H1 (cell line): ENCODE results near the gene WDR93. TPM values are rescaled to one million over a fixed set of nuclear protein-coding genes. Genes with fewer than 3 reads are reported as not detected.

Experiments used
- CTCF ChIA-PET: fragments of 300-600 bp; sonication (Branson Sonifier 250); formaldehyde crosslinking; loops from one replicate; lab custom pipeline; 2021; ENCODE audit not compliant: partially characterized antibody; lab: Charles Lee
- POLR2A ChIA-PET: fragments of 300-600 bp; sonication (Branson Sonifier 250); formaldehyde crosslinking; loops from one replicate; lab custom pipeline; 2021; ENCODE audit warnings: inconsistent platforms; ENCODE audit not compliant: partially characterized antibody; lab: Charles Lee
- DNase-seq, 2 experiments: peaks; one replicate each; pipeline versions ENCODE4 v3.0.0 to v3.0.0-alpha.2; 2010 to 2022; ENCODE audit warnings: low spot score in 2 of 2, low read depth in 1 of 2, mixed read lengths in 1 of 2
- FAIRE-seq: peaks from 2 replicates; lab custom pipeline; 2011; peaks lifted over from hg19 to GRCh38; lab: Jason Lieb, UNC
- H2AFZ ChIP-seq: 2 replicates; pipeline ENCODE4 v1.8.1; 2012; ENCODE audit warnings: low read length, inconsistent platforms
- H2AK5ac ChIP-seq: 2 replicates; pipeline ENCODE4 v1.6.1; 2013; ENCODE audit warnings: low read depth, low read length
- H2BK120ac ChIP-seq: replicated peaks from 2 replicates; pipeline ENCODE3; 2013; ENCODE audit warnings: low read depth, low read length, inconsistent platforms
- H2BK12ac ChIP-seq: 2 replicates; pipeline ENCODE4 v1.6.1; 2013; ENCODE audit warnings: low read depth, low read length
- H2BK15ac ChIP-seq: 2 replicates; pipeline ENCODE4 v1.6.1; 2013; ENCODE audit warnings: low read length
- H2BK20ac ChIP-seq: 2 replicates; pipeline ENCODE4 v1.6.1; 2013; ENCODE audit warnings: low read length
- H2BK5ac ChIP-seq: 2 replicates; pipeline ENCODE4 v1.6.1; 2013; ENCODE audit warnings: low read depth, low read length
- H3K14ac ChIP-seq: 2 replicates; pipeline ENCODE4 v1.6.1; 2013; ENCODE audit warnings: inconsistent platforms; ENCODE audit not compliant: insufficient read length
- H3K18ac ChIP-seq: 2 replicates; pipeline ENCODE4 v1.6.1; 2013; ENCODE audit warnings: low read length; ENCODE audit errors: extremely low read depth
- H3K23ac ChIP-seq: 2 replicates; pipeline ENCODE4 v1.6.1; 2013; ENCODE audit warnings: inconsistent platforms; ENCODE audit not compliant: insufficient read length
- H3K23me2 ChIP-seq: 2 replicates; pipeline ENCODE4 v1.6.1; 2013; ENCODE audit warnings: low read depth, low read length
- H3K27ac ChIP-seq: 2 replicates; pipeline ENCODE4 v1.6.1; 2011; ENCODE audit warnings: low read depth, low read length, inconsistent platforms
- H3K27me3 ChIP-seq, 4 experiments: replicated peaks in 1 of 4; 1 replicate in 1 of 4; 2 replicates in 3 of 4; pipeline versions ENCODE4 v1.6.1 to v1.8.1; 2011 to 2013; ENCODE audit warnings: low read length in 3 of 4, mild to moderate bottlenecking in 3 of 4, inconsistent platforms in 2 of 4, mixed read lengths in 2 of 4, moderate library complexity in 1 of 4; ENCODE audit not compliant: control insufficient read depth in 3 of 4, insufficient read depth in 3 of 4; ENCODE audit errors: extremely low read depth in 1 of 4
- H3K36me3 ChIP-seq, 4 experiments: 2 replicates each; pipeline versions ENCODE4 v1.6.1 to v1.8.1; 2011 to 2013; ENCODE audit warnings: mild to moderate bottlenecking in 4 of 4, low read length in 3 of 4, moderate library complexity in 2 of 4, control low read depth in 1 of 4, inconsistent platforms in 1 of 4; ENCODE audit not compliant: insufficient read depth in 4 of 4, control insufficient read depth in 2 of 4
- H3K4ac ChIP-seq: replicated peaks from 2 replicates; pipeline ENCODE3; 2013; ENCODE audit warnings: low read length, low read depth, mixed read lengths, inconsistent platforms; ENCODE audit not compliant: insufficient read length
- H3K4me1 ChIP-seq, 4 experiments: replicated peaks in 1 of 4; 1 replicate in 1 of 4; 2 replicates in 3 of 4; pipeline versions ENCODE4 v1.6.1 to v1.8.1; 2011 to 2013; ENCODE audit warnings: low read length in 3 of 4, inconsistent platforms in 2 of 4, mixed read lengths in 1 of 4; ENCODE audit not compliant: insufficient read depth in 4 of 4, control insufficient read depth in 3 of 4
- H3K4me2 ChIP-seq, 2 experiments: 2 replicates each; pipeline versions ENCODE4 v1.6.1 to v1.8.1; 2011 to 2013; ENCODE audit warnings: low read depth in 2 of 2, low read length in 2 of 2, control low read depth in 1 of 2, inconsistent platforms in 1 of 2, mild to moderate bottlenecking in 1 of 2; ENCODE audit not compliant: insufficient read depth in 1 of 2
- H3K4me3 ChIP-seq, 4 experiments: fragments of 200-600, 300-600 bp in 1 of 4; sonication (generic), shearing (Covaris generic), sonication (Bioruptor Twin) in 1 of 4; 2 replicates each; pipeline versions ENCODE4 v1.5.1 to v1.8.1; 2011 to 2016; ENCODE audit warnings: low read length in 4 of 4, low read depth in 3 of 4, control low read depth in 2 of 4, inconsistent platforms in 2 of 4, mild to moderate bottlenecking in 2 of 4, mixed read lengths in 1 of 4, moderate library complexity in 1 of 4; ENCODE audit not compliant: insufficient read depth in 2 of 4; ENCODE audit errors: extremely low read depth in 1 of 4
- H3K56ac ChIP-seq: replicated peaks from 2 replicates; pipeline ENCODE3; 2013; ENCODE audit warnings: low read depth, mild to moderate bottlenecking, mixed read lengths, low read length, inconsistent platforms; ENCODE audit not compliant: insufficient read length
- H3K79me1 ChIP-seq: 2 replicates; pipeline ENCODE4 v1.6.1; 2013; ENCODE audit warnings: low read depth, low read length, control low read depth
- H3K79me2 ChIP-seq, 2 experiments: 2 replicates each; pipeline versions ENCODE4 v1.6.1 to v1.8.1; 2012 to 2013; ENCODE audit warnings: low read length in 2 of 2, mild to moderate bottlenecking in 2 of 2, inconsistent platforms in 1 of 2; ENCODE audit not compliant: insufficient read depth in 2 of 2, control insufficient read depth in 1 of 2
- H3K9ac ChIP-seq, 4 experiments: replicated peaks in 1 of 4; 1 replicate in 1 of 4; 2 replicates in 3 of 4; pipeline versions ENCODE4 v1.6.1 to v1.8.1; 2011 to 2013; ENCODE audit warnings: low read depth in 3 of 4, low read length in 3 of 4, control low read depth in 2 of 4, mild to moderate bottlenecking in 2 of 4, moderate library complexity in 2 of 4, inconsistent platforms in 1 of 4; ENCODE audit errors: extremely low read depth in 1 of 4
- H3K9me3 ChIP-seq, 2 experiments: 2 replicates each; pipeline versions ENCODE4 v1.6.1 to v1.8.1; 2012 to 2013; ENCODE audit warnings: mild to moderate bottlenecking in 2 of 2, moderate library complexity in 2 of 2, control low read depth in 1 of 2, inconsistent platforms in 1 of 2, low read depth in 1 of 2, low read length in 1 of 2, mixed read lengths in 1 of 2; ENCODE audit not compliant: insufficient read depth in 2 of 2
- H4K20me1 ChIP-seq, 2 experiments: replicated peaks in 1 of 2; 2 replicates each; pipeline versions ENCODE3 to v1.8.1; 2011 to 2013; ENCODE audit warnings: inconsistent platforms in 2 of 2, low read length in 2 of 2, mild to moderate bottlenecking in 1 of 2; ENCODE audit not compliant: insufficient read depth in 2 of 2, control insufficient read depth in 1 of 2
- H4K5ac ChIP-seq: 2 replicates; pipeline ENCODE4 v1.6.1; 2013; ENCODE audit warnings: low read length, low read depth, mixed read lengths, inconsistent platforms; ENCODE audit not compliant: insufficient read length
- H4K8ac ChIP-seq: 2 replicates; pipeline ENCODE4 v1.8.0; 2013; ENCODE audit warnings: mild to moderate bottlenecking, moderate library complexity, low read length, inconsistent platforms; ENCODE audit not compliant: insufficient read depth; ENCODE audit errors: extremely low read depth
- H4K91ac ChIP-seq: replicated peaks from 2 replicates; pipeline ENCODE3; 2013; ENCODE audit warnings: low read length, mixed read lengths, inconsistent platforms; ENCODE audit not compliant: insufficient read length
- BCL11A ChIP-seq, 2 experiments: IDR thresholded peaks; one replicate each; pipeline ENCODE4 v1.6.1; 2011; ENCODE audit warnings: low read depth in 2 of 2, low read length in 2 of 2, mild to moderate bottlenecking in 2 of 2
- CBX5 ChIP-seq: fragments of 300-800, 300-1000 bp; sonication (generic); IDR thresholded peaks from 2 replicates; pipeline ENCODE4 v1.7.1; 2016; ENCODE audit warnings: antibody characterized with exemption, low read length, low read depth
- CREB1 ChIP-seq: IDR thresholded peaks from 2 replicates; pipeline ENCODE4 v1.6.1; 2012; ENCODE audit warnings: inconsistent platforms
- EP300 ChIP-seq, 2 experiments: IDR thresholded peaks; 1 replicate in 1 of 2; 2 replicates in 1 of 2; pipeline ENCODE4 v1.6.1; 2011 to 2012; ENCODE audit warnings: low read depth in 2 of 2, low read length in 2 of 2, mild to moderate bottlenecking in 2 of 2, borderline replicate concordance in 1 of 2, inconsistent platforms in 1 of 2, moderate library complexity in 1 of 2
- JUN ChIP-seq: IDR thresholded peaks from 2 replicates; pipeline ENCODE4 v1.6.1; 2011; ENCODE audit warnings: low read depth, mild to moderate bottlenecking, improper control_type of control experiment, low read length
- KDM5A ChIP-seq: fragments of 200-600 bp; IDR thresholded peaks from 2 replicates; pipeline ENCODE4 v1.7.1; 2012; ENCODE audit warnings: mild to moderate bottlenecking, low read length, inconsistent platforms, mixed read lengths
- SIX5 ChIP-seq: IDR thresholded peaks from 2 replicates; pipeline ENCODE4 v1.6.1; 2011; ENCODE audit warnings: mild to moderate bottlenecking, low read depth, low read length
- SP1 ChIP-seq: IDR thresholded peaks from 2 replicates; pipeline ENCODE4 v1.6.1; 2011; ENCODE audit warnings: low read depth, low read length
- SP4 ChIP-seq: IDR thresholded peaks from 2 replicates; pipeline ENCODE4 v1.6.1; 2012; ENCODE audit warnings: low read length, inconsistent platforms
- SUZ12 ChIP-seq: fragments of 200-600 bp; sonication (generic); IDR thresholded peaks from 2 replicates; pipeline ENCODE4 v1.6.1; 2012; ENCODE audit warnings: mild to moderate bottlenecking, inconsistent platforms, low read length, moderate library complexity, mixed read lengths
- TCF12 ChIP-seq: IDR thresholded peaks from 2 replicates; pipeline ENCODE4 v1.6.1; 2011; ENCODE audit warnings: low read depth, mild to moderate bottlenecking, low read length
- WGBS, 2 experiments: shearing (Covaris generic) in 1 of 2; methylation state at CpG; one replicate each; pipeline versions ENCODE4 v1.1.6 to v1.1.7; 2013 to 2015; ENCODE audit warnings: low lambda C conversion rate in 2 of 2, mixed read lengths in 2 of 2, inconsistent platforms in 1 of 2, low coverage in 1 of 2, missing lambda C conversion rate in 1 of 2; ENCODE audit not compliant: insufficient replicate concordance in 2 of 2, insufficient coverage in 1 of 2, insufficient read length in 1 of 2; ENCODE audit errors: extremely low coverage in 1 of 2, missing lambda C conversion rate in 1 of 2; 5-methylcytosine and 5-hydroxymethylcytosine counted together
- polyA plus RNA-seq, 7 experiments: library from polyadenylated mRNA; depleted of rRNA in 3 of 7; stranded (reverse) in 5 of 7; unstranded in 2 of 7; fragments of >200 nt in 5 of 7; fragments of 200-250 nt in 2 of 7; gene quantifications; 1 replicate in 5 of 7; 2 replicates in 1 of 7; 4 replicates in 1 of 7; pipeline versions ENCODE4 v1.2.1 to v1.2.3, GENCODE V29; 2011 to 2013; ENCODE audit warnings: missing spikeins in 2 of 7, mixed read lengths in 2 of 7
- total RNA-seq: library from RNA; stranded (reverse); fragmentation: NEBNext Ultra II Directional; extraction: Animal tissue kit (Norgen Biotek cat#: 25700); gene quantifications from 2 replicates; pipeline ENCODE4 v1.2.1, GENCODE V29; 2021
- TF ChIP-seq, protein P1 (sequence below): IDR thresholded peaks from 2 replicates; pipeline ENCODE4 v1.6.1; 2012; ENCODE audit warnings: low read length, inconsistent platforms

WDR93 gene
- total and polyA plus RNA-seq, 2 of the 8 experiments (the other 6 are each of a cell fraction or from before 2014, with no cell fraction given) = 0.03 TPM; not detected in 1

DNA sequence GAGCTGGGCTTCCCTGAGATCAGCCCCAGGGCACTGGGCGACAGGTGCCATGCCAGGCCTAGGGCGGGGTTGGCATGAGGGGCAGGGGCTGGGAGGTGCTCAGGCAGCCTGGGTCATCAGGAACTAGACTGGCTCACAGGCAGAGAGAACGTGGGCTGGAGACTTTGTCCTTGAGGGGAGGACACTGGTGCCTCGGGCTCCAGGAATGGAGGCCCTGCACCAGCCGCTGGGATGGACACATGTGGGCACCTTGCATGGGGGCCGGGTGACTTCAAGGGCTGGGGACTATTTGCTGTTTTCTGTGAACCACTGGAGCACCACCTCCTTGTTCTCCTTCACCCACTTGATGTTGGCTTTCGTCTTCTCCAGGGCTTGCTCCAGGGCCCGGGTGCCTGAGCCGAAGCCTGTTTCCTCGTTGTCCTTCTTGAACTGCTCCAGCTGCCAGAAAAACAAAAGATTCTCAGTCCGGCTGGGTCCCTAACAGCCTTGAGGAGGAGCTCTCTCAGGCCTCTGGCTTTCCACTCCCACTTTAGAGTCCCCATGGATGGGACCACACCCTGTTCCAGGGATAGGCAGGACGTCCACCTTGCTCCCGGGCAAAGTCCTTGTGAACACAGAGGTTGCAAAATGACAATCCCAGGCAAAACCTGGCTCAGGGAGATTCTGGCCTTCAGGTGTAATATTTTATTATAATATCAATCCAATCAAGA lies 94.6 kb downstream of the WDR93 start:
- WGBS, 2 experiments = 87% methylated on average over 13 of the region's 13 CpGs; no CpG with 5 or more reads in 1 of the 2 experiments
- ChIA-PET CTCF (interaction anchor here (1.8 to 2.8 kb wide), 3 partner anchors 11 to 17 kb away, joined by 7 to 21 read pairs (median 7); no protein-coding TSS in a partner anchor), POLR2A (no interaction called here)
- H2AK5ac ChIP-seq = no peak overlapping the region
- no peak overlapping the region for H2BK15ac ChIP-seq
- H3K27me3 ChIP-seq = no peaks in the 10 kb centered on the region; a peak in 2 of 7 replicates
- no peaks in the 10 kb centered on the region for H3K79me1 ChIP-seq
- FAIRE-seq = no peak
- no peak overlapping the region for H3K27ac ChIP-seq
- H3K36me3 ChIP-seq = no peaks in the 10 kb centered on the region
- no peak overlapping the region for H2BK5ac ChIP-seq
- H4K5ac ChIP-seq = no peak overlapping the region
- no peak overlapping the region for H4K8ac ChIP-seq
- no peak overlapping the region for H3K4me3 ChIP-seq
- H2BK12ac ChIP-seq = no peak overlapping the region
- no peak overlapping the region for H3K14ac ChIP-seq
- DNase-seq = no peak
- no peak overlapping the region for H3K9ac ChIP-seq
- no peaks in the 10 kb centered on the region for H4K20me1 ChIP-seq
- H3K9me3 ChIP-seq = peaks cover 0 to 3% of the 10 kb centered on the region in 2 experiments; a peak in 2 of 4 replicates
- no peaks in the 10 kb centered on the region for H3K79me2 ChIP-seq
- H3K23me2 ChIP-seq = no peaks in the 10 kb centered on the region
- H2BK120ac ChIP-seq = no peak overlapping the region
- no peak overlapping the region for H2AFZ ChIP-seq
- no peak overlapping the region for H3K23ac ChIP-seq
- no peak overlapping the region for H4K91ac ChIP-seq
- H3K18ac ChIP-seq = no peak overlapping the region
- no peak overlapping the region for H3K4ac ChIP-seq
- H3K4me2 ChIP-seq = no peak overlapping the region
- H2BK20ac ChIP-seq = no peak overlapping the region
- H3K56ac ChIP-seq = no peak overlapping the region
- H3K4me1 ChIP-seq = peaks cover 6 to 14% (median 10%) of the 10 kb centered on the region in 4 experiments
- TF ChIP-seq TCF12 = no peak
- no peak for TF ChIP-seq EP300 (IDR thresholded peaks at IDR 0.05; ENCODE audit: borderline replicate concordance in 1 of 2, low read depth in 2 of 2, low read length in 2 of 2)
- TF ChIP-seq KDM5A = no peak
- TF ChIP-seq CBX5 = no peak
- no peak for TF ChIP-seq JUN
- TF ChIP-seq BCL11A (IDR thresholded peaks at IDR 0.05; ENCODE audit: low read depth in 2 of 2, low read length in 2 of 2) = no peak
- no peak for TF ChIP-seq CREB1
- TF ChIP-seq SP4 = no peak
- TF ChIP-seq, protein P1, sequence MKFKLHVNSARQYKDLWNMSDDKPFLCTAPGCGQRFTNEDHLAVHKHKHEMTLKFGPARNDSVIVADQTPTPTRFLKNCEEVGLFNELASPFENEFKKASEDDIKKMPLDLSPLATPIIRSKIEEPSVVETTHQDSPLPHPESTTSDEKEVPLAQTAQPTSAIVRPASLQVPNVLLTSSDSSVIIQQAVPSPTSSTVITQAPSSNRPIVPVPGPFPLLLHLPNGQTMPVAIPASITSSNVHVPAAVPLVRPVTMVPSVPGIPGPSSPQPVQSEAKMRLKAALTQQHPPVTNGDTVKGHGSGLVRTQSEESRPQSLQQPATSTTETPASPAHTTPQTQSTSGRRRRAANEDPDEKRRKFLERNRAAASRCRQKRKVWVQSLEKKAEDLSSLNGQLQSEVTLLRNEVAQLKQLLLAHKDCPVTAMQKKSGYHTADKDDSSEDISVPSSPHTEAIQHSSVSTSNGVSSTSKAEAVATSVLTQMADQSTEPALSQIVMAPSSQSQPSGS = no peak
- TF ChIP-seq SIX5 = no peak
- no peak for TF ChIP-seq SUZ12
- no peak for TF ChIP-seq SP1
